Measurements from ENCODE around the gene HJV. TPM values are rescaled to one million over a fixed set of nuclear protein-coding genes. Genes with fewer than 3 reads are reported as not detected.

The HJV gene
- total and polyA plus RNA-seq, 2 of the 4 experiments (the other 2 are of a cell fraction): not detected

DNA sequence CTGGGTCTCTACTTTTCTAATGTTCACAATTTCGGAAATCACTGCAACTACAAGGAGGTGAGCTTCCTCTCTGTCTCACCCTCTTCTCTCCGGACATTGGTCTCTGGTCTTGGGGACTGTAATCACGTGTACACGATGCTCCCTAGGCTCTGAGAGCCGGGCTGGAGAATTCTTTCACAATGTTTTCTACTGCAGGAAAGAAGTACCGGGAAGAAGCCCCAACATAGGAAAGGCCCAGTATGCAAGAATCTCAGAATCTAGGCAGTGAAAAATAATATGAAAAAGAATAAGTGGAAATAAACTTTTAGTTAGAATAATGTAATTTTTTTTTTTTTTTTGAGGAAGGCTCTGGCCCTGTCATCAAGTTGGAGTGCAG is 13.5 kb upstream of the HJV start:
- in situ Hi-C loops (cut with MboI; ENCODE audit: low sequenced_read_pairs): no loop called here
- Histone ChIP-seq H4K20me1 (ENCODE audit: insufficient read depth, low read length) (peaks cover 6% of the 10 kb centered on the region; the same call in 1 of the 2 replicates), H2BK5ac (ENCODE audit: low read depth, low read length, poor library complexity, severe bottlenecking) (no peak overlapping the region), H4K91ac (ENCODE audit: insufficient read depth, low read depth, low read length) (no peak overlapping the region; the same call in 1 of the 2 replicates), H3K56ac (ENCODE audit: extremely low read depth, insufficient read depth, low read length) (peak overlapping the region; percentile 19; the same call in 1 of the 2 replicates), H2AK5ac (ENCODE audit: low read depth, low read length) (no peak overlapping the region), H3K4me1 (ENCODE audit: control insufficient read depth, insufficient read depth, low read length) (no peaks in the 10 kb centered on the region), H3K9me3 (ENCODE audit: control insufficient read depth, insufficient read depth, low read length) (no peaks in the 10 kb centered on the region), H2AK9ac (replicated peaks; ENCODE audit: low read depth, low read length, poor library complexity) (no peak overlapping the region), H3K9me1 (ENCODE audit: insufficient read depth, low read length) (peaks cover 3% of the 10 kb centered on the region; the same call in 1 of the 2 replicates), H2BK120ac (ENCODE audit: low read depth, low read length) (0 out of 2 replicates have a peak overlapping the region, but pooled peaks have one; percentile 5), H3K23ac (ENCODE audit: low read depth, low read length) (peak overlapping the region; percentile 28; the same call in 1 of the 2 replicates), H4K8ac (ENCODE audit: low read depth in 2 of 2, low read length in 2 of 2) (peak overlapping the region in 1 of 2 experiments; percentile 81; a peak in 2 of 4 replicates), H3K27me3 (ENCODE audit: control insufficient read depth, insufficient read depth, low read length) (no peaks in the 10 kb centered on the region), H3K27ac (ENCODE audit: insufficient read depth, low read length) (no peak overlapping the region), H3K9ac (ENCODE audit: low read depth, low read length) (no peak overlapping the region), H4K5ac (ENCODE audit: low read depth, low read length) (no peak overlapping the region), H3K4ac (ENCODE audit: low read depth, low read length) (peak overlapping the region; percentile 3; the same call in 1 of the 2 replicates), H3K14ac (replicated peaks; ENCODE audit: low read depth, low read length) (peak overlapping the region; percentile 6; the same call in 1 of the 2 replicates), H2BK20ac (ENCODE audit: low read depth, low read length) (peak overlapping the region; percentile 20; the same call in 1 of the 2 replicates), H3K4me2 (ENCODE audit: low read depth, low read length) (peak overlapping the region; percentile 25), H2AFZ (replicated peaks; ENCODE audit: low read length, poor library complexity) (peak overlapping the region; percentile 82), H3K36me3 (ENCODE audit: control insufficient read depth, insufficient read depth, low read length) (no peaks in the 10 kb centered on the region), H3K4me3 (ENCODE audit: insufficient read depth, low read depth, low read length) (peak overlapping the region; percentile 18), H3K79me1 (ENCODE audit: low read depth in 1 of 2, low read length in 2 of 2) (no peaks in the 10 kb centered on the region), H2BK15ac (ENCODE audit: low read depth, low read length) (no peak overlapping the region), H3K18ac (ENCODE audit: low read depth, low read length) (no peak overlapping the region)
- no TSS peak for BruUV-seq (replicated peaks)
- intact Hi-C loops (cut with micrococcal nuclease): loop anchor here (2.0 kb wide), 1 partner anchor 38 kb away; the partner anchor contains the start of gene TXNIP
- POLR2A ChIA-PET (ENCODE audit: unreplicated experiment): interaction anchor here (1.0 kb wide), 1 partner anchor 18 kb away, joined by 4 read pairs; no protein-coding TSS in a partner anchor
- no CpG with 5 or more reads among the region's 6 CpGs for whole genome bisulfite sequencing, 2 experiments (ENCODE audit: extremely low coverage in 2 of 2, insufficient read length in 1 of 2)
- CTCF ChIA-PET: no interaction called here
- no peak for DNase-seq
- TF ChIP-seq POLR2A (IDR thresholded peaks at IDR 0.05; ENCODE audit: low read depth, low read length) (no peak), USF2 (IDR thresholded peaks at IDR 0.05; ENCODE audit: low read depth, low read length) (peak; percentile 30; the same call in 1 of the 2 replicates)
- dilution Hi-C loops (cut with HindIII; ENCODE audit: low sequenced_read_pairs, unreplicated experiment): no loop called here
- ATAC-seq (ENCODE audit: low read depth): no peak

Data from IMR-90 (cell line).